ENCODE data around the gene SMAD7.

GRCh38 chr18:48957136-48957535 is 6.4 kb upstream of the SMAD7 start:
- no peak for TF ChIP-seq EZH2 (IDR thresholded peaks at IDR 0.05; ENCODE audit: low read depth)
- no peak for TF ChIP-seq CTCF (conservative IDR thresholded peaks at IDR 0.05)
